CD14-positive monocyte (primary cell): ENCODE data around the gene LYSET. TPM values are rescaled to one million over a fixed set of nuclear protein-coding genes. Genes with fewer than 3 reads are reported as not detected.

Source experiments
- DNase-seq, 3 donors: peaks; one replicate each; pipeline ENCODE4 v3.0.0-alpha.2; 2011 to 2022
- H2AFZ ChIP-seq: 2 replicates; pipeline ENCODE4 v1.6.0; 2012; ENCODE audit warnings: mild to moderate bottlenecking, low read depth, low read length, inconsistent platforms; ENCODE audit not compliant: insufficient read depth, poor library complexity, severe bottlenecking
- H3K27ac ChIP-seq, 2 donors: 1 replicate in 1 of 2; 2 replicates in 1 of 2; pipeline ENCODE4 v1.5.1; 2012 to 2013; ENCODE audit warnings: low read length in 2 of 2, control low read depth in 1 of 2, inconsistent platforms in 1 of 2, low read depth in 1 of 2, mild to moderate bottlenecking in 1 of 2
- H3K27me3 ChIP-seq, 2 donors: one replicate each; pipeline versions ENCODE4 v1.6.0 to v1.6.1; 2011 to 2013; ENCODE audit warnings: low read length in 2 of 2; ENCODE audit not compliant: control insufficient read depth in 2 of 2, insufficient read depth in 2 of 2
- H3K36me3 ChIP-seq, 2 donors: replicated peaks in 1 of 2; 1 replicate in 1 of 2; 2 replicates in 1 of 2; pipeline versions ENCODE4 v1.5.1 to v1.6.1; 2012 to 2013; ENCODE audit warnings: low read length in 2 of 2, control low read depth in 1 of 2, inconsistent platforms in 1 of 2, mild to moderate bottlenecking in 1 of 2; ENCODE audit not compliant: insufficient read depth in 2 of 2, control insufficient read depth in 1 of 2
- H3K4me1 ChIP-seq, 2 donors: 1 replicate in 1 of 2; 2 replicates in 1 of 2; pipeline versions ENCODE4 v1.5.1 to v1.6.1; 2012 to 2013; ENCODE audit warnings: low read length in 2 of 2, control low read depth in 1 of 2, inconsistent platforms in 1 of 2, mild to moderate bottlenecking in 1 of 2, moderate library complexity in 1 of 2; ENCODE audit not compliant: insufficient read depth in 2 of 2, control insufficient read depth in 1 of 2
- H3K4me2 ChIP-seq: replicated peaks from 2 replicates; pipeline ENCODE3; 2012; ENCODE audit warnings: low read length, moderate library complexity, mild to moderate bottlenecking; ENCODE audit not compliant: poor library complexity, severe bottlenecking; ENCODE audit errors: extremely low read depth
- H3K4me3 ChIP-seq, 3 experiments: fragments of 200-600 bp in 1 of 3; sonication (generic) in 1 of 3; replicated peaks in 1 of 3; 1 replicate in 2 of 3; 2 replicates in 1 of 3; pipeline ENCODE4 v1.5.1; 2011 to 2013; ENCODE audit warnings: low read length in 3 of 3, mild to moderate bottlenecking in 3 of 3, control low read depth in 2 of 3, low read depth in 2 of 3, inconsistent platforms in 1 of 3, moderate library complexity in 1 of 3
- H3K79me2 ChIP-seq: 2 replicates; pipeline ENCODE4 v1.6.0; 2012; ENCODE audit warnings: mild to moderate bottlenecking, control low read depth, inconsistent platforms, low read length, moderate library complexity; ENCODE audit not compliant: insufficient read depth
- H3K9ac ChIP-seq: 2 replicates; pipeline ENCODE4 v1.6.0; 2017; ENCODE audit warnings: low read length, mild to moderate bottlenecking; ENCODE audit not compliant: insufficient read depth, poor library complexity, severe bottlenecking
- H3K9me3 ChIP-seq, 2 donors: replicated peaks in 1 of 2; 1 replicate in 1 of 2; 2 replicates in 1 of 2; pipeline versions ENCODE4 v1.5.1 to v1.6.1; 2012 to 2013; ENCODE audit warnings: low read length in 2 of 2, control low read depth in 1 of 2; ENCODE audit not compliant: control insufficient read depth in 1 of 2, insufficient read depth in 1 of 2
- H4K20me1 ChIP-seq: 2 replicates; pipeline ENCODE4 v1.6.0; 2012; ENCODE audit warnings: mild to moderate bottlenecking, low read length, control low read depth, moderate library complexity; ENCODE audit not compliant: insufficient read depth
- H3K27ac Mint-ChIP-seq, 7 donors: one replicate each; pipeline ENCODE4 v1.8.0; 2020; ENCODE audit warnings: mild to moderate bottlenecking in 7 of 7, mixed read lengths in 7 of 7, moderate library complexity in 6 of 7, inconsistent platforms in 2 of 7
- H3K27me3 Mint-ChIP-seq, 3 donors: one replicate each; pipeline ENCODE4 v1.8.0; 2021 to 2022; ENCODE audit warnings: low read depth in 3 of 3, mild to moderate bottlenecking in 3 of 3, mixed read lengths in 3 of 3, moderate library complexity in 3 of 3, inconsistent platforms in 1 of 3
- H3K36me3 Mint-ChIP-seq, 2 donors: one replicate each; pipeline ENCODE4 v1.8.0; 2020; ENCODE audit warnings: mixed read lengths in 2 of 2, inconsistent platforms in 1 of 2, mild to moderate bottlenecking in 1 of 2
- H3K4me1 Mint-ChIP-seq: one replicate; pipeline ENCODE4 v1.8.0; 2020; ENCODE audit warnings: mild to moderate bottlenecking, mixed read lengths
- H3K4me3 Mint-ChIP-seq, 2 donors: one replicate each; pipeline ENCODE4 v1.8.0; 2020; ENCODE audit warnings: mild to moderate bottlenecking in 2 of 2, mixed read lengths in 2 of 2, moderate library complexity in 1 of 2
- H3K9me3 Mint-ChIP-seq, 7 donors: one replicate each; pipeline ENCODE4 v1.8.0; 2020 to 2022; ENCODE audit warnings: mixed read lengths in 7 of 7, mild to moderate bottlenecking in 6 of 7, moderate library complexity in 6 of 7, inconsistent platforms in 2 of 7
- WGBS: methylation state at CpG from one replicate; pipeline ENCODE4 v1.1.5; 2013; ENCODE audit warnings: missing lambda C conversion rate; ENCODE audit not compliant: insufficient coverage; 5-methylcytosine and 5-hydroxymethylcytosine counted together
- intact Hi-C, 2 donors: fragments of 100-400 bp; cut with micrococcal nuclease; formaldehyde crosslinking; loops; one replicate each; pipeline versions ENCODE4 v1.15.0 to v1.15.1; 2023
- polyA plus RNA-seq, 3 donors: library from polyadenylated mRNA; depleted of rRNA in 1 of 3; unstranded in 2 of 3; stranded (reverse) in 1 of 3; fragments of 300-500 nt in 2 of 3; fragments of >200 nt in 1 of 3; fragmentation: Illumina TruSeq in 2 of 3; gene quantifications; 1 replicate in 2 of 3; 2 replicates in 1 of 3; pipeline ENCODE4 v1.2.3, GENCODE V29; 2012 to 2021
- TF ChIP-seq, protein P1 (sequence below): fragments of 200-600 bp; IDR thresholded peaks from one replicate; pipeline ENCODE4 v1.8.0; 2022; ENCODE audit warnings: antibody characterized with exemption, mild to moderate bottlenecking

Gene LYSET
- polyA plus RNA-seq, 3 donors = 10.8 to 43.3 (median 36.9) TPM

DNA sequence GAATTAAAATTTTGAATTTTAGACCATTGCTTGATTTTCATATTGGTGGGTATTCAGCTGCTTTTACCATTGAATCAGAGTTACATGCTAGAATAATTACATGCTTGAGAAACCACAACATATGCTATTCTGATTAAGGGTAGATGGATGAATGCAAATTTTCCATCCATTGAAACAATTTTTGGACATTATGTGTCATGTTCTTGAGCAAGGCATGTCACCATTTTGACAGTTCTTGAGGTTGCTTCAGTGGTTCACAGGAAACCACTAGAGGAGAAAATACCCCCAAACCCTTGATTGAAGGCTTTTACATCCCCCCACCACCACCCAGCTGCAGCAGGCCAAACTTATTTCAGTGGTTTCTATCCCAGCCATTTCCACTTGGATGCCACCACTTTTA, 35.4 kb downstream of the LYSET start:
- intact Hi-C loops = loop anchor here in 1 of 2 donors (5.0 kb wide), 1 partner anchor 268 kb away; no protein-coding TSS in a partner anchor
- no peak overlapping the region for H3K27ac Mint-ChIP-seq
- H3K9me3 Mint-ChIP-seq = peaks cover 0 to 1% (median 0%) of the 10 kb centered on the region in 7 donors
- H3K4me1 Mint-ChIP-seq = no peaks in the 10 kb centered on the region
- Histone ChIP-seq H3K79me2 (no peaks in the 10 kb centered on the region), H3K4me1 (no peaks in the 10 kb centered on the region), H3K4me3 (no peak overlapping the region), H2AFZ (no peak overlapping the region), H3K4me2 (no peak overlapping the region), H3K27me3 (no peaks in the 10 kb centered on the region), H3K9ac (no peak overlapping the region), H3K36me3 (peaks cover 61 to 98% of the 10 kb centered on the region in 2 donors), H3K9me3 (no peaks in the 10 kb centered on the region), H4K20me1 (no peaks in the 10 kb centered on the region), H3K27ac (no peak overlapping the region)
- peaks cover 62 to 86% of the 10 kb centered on the region in 2 donors for H3K36me3 Mint-ChIP-seq
- no peak for DNase-seq
- no peaks in the 10 kb centered on the region for H3K27me3 Mint-ChIP-seq
- no peak overlapping the region for H3K4me3 Mint-ChIP-seq
- TF ChIP-seq, protein P1, sequence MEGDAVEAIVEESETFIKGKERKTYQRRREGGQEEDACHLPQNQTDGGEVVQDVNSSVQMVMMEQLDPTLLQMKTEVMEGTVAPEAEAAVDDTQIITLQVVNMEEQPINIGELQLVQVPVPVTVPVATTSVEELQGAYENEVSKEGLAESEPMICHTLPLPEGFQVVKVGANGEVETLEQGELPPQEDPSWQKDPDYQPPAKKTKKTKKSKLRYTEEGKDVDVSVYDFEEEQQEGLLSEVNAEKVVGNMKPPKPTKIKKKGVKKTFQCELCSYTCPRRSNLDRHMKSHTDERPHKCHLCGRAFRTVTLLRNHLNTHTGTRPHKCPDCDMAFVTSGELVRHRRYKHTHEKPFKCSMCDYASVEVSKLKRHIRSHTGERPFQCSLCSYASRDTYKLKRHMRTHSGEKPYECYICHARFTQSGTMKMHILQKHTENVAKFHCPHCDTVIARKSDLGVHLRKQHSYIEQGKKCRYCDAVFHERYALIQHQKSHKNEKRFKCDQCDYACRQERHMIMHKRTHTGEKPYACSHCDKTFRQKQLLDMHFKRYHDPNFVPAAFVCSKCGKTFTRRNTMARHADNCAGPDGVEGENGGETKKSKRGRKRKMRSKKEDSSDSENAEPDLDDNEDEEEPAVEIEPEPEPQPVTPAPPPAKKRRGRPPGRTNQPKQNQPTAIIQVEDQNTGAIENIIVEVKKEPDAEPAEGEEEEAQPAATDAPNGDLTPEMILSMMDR = no peak

DNA sequence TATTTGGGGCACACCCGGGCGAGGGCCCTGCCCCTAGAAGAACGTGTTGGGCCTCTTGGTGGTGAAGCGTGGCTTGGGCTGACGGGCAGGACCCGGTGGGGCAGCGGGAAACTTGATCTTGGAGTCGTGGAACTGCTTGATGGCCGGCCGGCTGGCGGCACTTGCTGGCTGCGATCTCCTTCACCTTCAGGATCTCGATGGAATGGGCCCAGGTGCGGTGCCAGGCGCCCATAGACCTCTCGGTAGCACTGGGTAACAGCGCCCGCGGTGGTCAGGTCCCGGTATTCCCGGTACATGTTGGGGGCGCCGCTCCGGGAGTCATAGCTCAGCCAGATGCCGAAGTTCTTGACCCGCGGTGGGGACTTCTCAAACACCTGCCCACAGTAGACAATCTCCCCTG, 38.4 kb downstream of the LYSET start:
- Mint-ChIP-seq H3K36me3 (peaks cover 66 to 87% of the 10 kb centered on the region in 2 donors), H3K27ac (peak overlapping the region in 1 of 7 donors; percentile 85), H3K4me3 (no peak overlapping the region), H3K27me3 (no peaks in the 10 kb centered on the region), H3K9me3 (no peaks in the 10 kb centered on the region), H3K4me1 (no peaks in the 10 kb centered on the region)
- DNase-seq = no peak
- Histone ChIP-seq H3K79me2 (no peaks in the 10 kb centered on the region), H4K20me1 (no peaks in the 10 kb centered on the region), H3K27me3 (no peaks in the 10 kb centered on the region), H3K4me2 (no peak overlapping the region), H3K9ac (no peak overlapping the region), H3K36me3 (peaks cover 63 to 99% of the 10 kb centered on the region in 2 donors), H3K4me1 (no peaks in the 10 kb centered on the region), H3K9me3 (no peaks in the 10 kb centered on the region), H3K4me3 (no peak overlapping the region), H3K27ac (no peak overlapping the region), H2AFZ (no peak overlapping the region)
- TF ChIP-seq, protein P1 = no peak
- 98% methylated on average over 24 of the region's 27 CpGs for WGBS
- intact Hi-C loops = loop anchor here in 1 of 2 donors (5.0 kb wide), 1 partner anchor 271 kb away; no protein-coding TSS in a partner anchor
